ENCODE results near the gene SOX10. TPM values are rescaled to one million over a fixed set of nuclear protein-coding genes. Genes with fewer than 3 reads are reported as not detected.

SOX10 gene
- total RNA-seq, 4 donors from 2014 or later, result 0.17 to 0.62 (median 0.59) TPM; not detected in 1

GRCh38 chr22:37990301-37990700 is 5.9 kb upstream of the SOX10 start:
- intact Hi-C loops (cut with DNase I; ENCODE audit: low total_unique reads), result no loop called here
- Histone ChIP-seq H3K27ac (no peak overlapping the region), H3K27me3 (no peaks in the 10 kb centered on the region), H3K9me3 (no peaks in the 10 kb centered on the region), H3K4me1 (no peaks in the 10 kb centered on the region), H3K4me3 (no peak overlapping the region), H3K36me3 (no peaks in the 10 kb centered on the region)
- TF ChIP-seq POLR2A (IDR thresholded peaks at IDR 0.05), result no peak
- in situ Hi-C loops (cut with MboI; ENCODE audit: low sequenced_read_pairs in 4 of 4), result no loop called here
- DNase-seq (no peak), ATAC-seq (no peak)

GRCh38 chr22:37989146-37990045 is 5.0 kb upstream of the SOX10 start:
- intact Hi-C loops (cut with DNase I; ENCODE audit: low total_unique reads), result no loop called here
- TF ChIP-seq CTCF (IDR thresholded peaks at IDR 0.05 in 4 of 5, conservative IDR thresholded peaks at IDR 0.05 in 1 of 5), result no peak
- TF ChIP-seq POLR2A (IDR thresholded peaks at IDR 0.05), result no peak
- Histone ChIP-seq H3K27me3 (no peaks in the 10 kb centered on the region), H3K4me3 (no peak overlapping the region), H3K4me1 (no peaks in the 10 kb centered on the region), H3K9me3 (no peaks in the 10 kb centered on the region), H3K36me3 (no peaks in the 10 kb centered on the region), H3K27ac (no peak overlapping the region)
- DNase-seq (no peak), ATAC-seq (no peak)
- in situ Hi-C loops (cut with MboI; ENCODE audit: low sequenced_read_pairs in 4 of 4), result no loop called here

- no peak overlapping the region for H3K27ac ChIP-seq
- in situ Hi-C loops (cut with MboI; ENCODE audit: low sequenced_read_pairs in 4 of 4), result no loop called here
- H3K9me3 ChIP-seq, result no peaks in the 10 kb centered on the region
- no peak for TF ChIP-seq POLR2A (IDR thresholded peaks at IDR 0.05)
- no peak for TF ChIP-seq CTCF (IDR thresholded peaks at IDR 0.05 in 4 of 5, conservative IDR thresholded peaks at IDR 0.05 in 1 of 5)
- DNase-seq, result no peak
- ATAC-seq, result no peak
- no peak overlapping the region for H3K4me3 ChIP-seq
- intact Hi-C loops (cut with DNase I; ENCODE audit: low total_unique reads), result no loop called here
- no peaks in the 10 kb centered on the region for H3K36me3 ChIP-seq
- peaks cover 0 to 7% of the 10 kb centered on the region in 2 donors for H3K4me1 ChIP-seq
- H3K27me3 ChIP-seq, result no peaks in the 10 kb centered on the region
These were observed 2.0 kb upstream of the SOX10 start for GRCh38 chr22:37986371-37986770.

- Histone ChIP-seq H3K27me3 (no peaks in the 10 kb centered on the region), H3K9me3 (no peaks in the 10 kb centered on the region), H3K27ac (no peak overlapping the region), H3K4me1 (peaks cover 2 to 12% of the 10 kb centered on the region in 2 donors), H3K4me3 (no peak overlapping the region), H3K36me3 (no peaks in the 10 kb centered on the region)
- DNase-seq (no peak), ATAC-seq (no peak)
- in situ Hi-C loops (cut with MboI; ENCODE audit: low sequenced_read_pairs in 4 of 4) (no loop called here), intact Hi-C loops (cut with DNase I; ENCODE audit: low total_unique reads) (no loop called here)
- TF ChIP-seq CTCF (IDR thresholded peaks at IDR 0.05 in 4 of 5, conservative IDR thresholded peaks at IDR 0.05 in 1 of 5), result no peak
- no peak for TF ChIP-seq POLR2A (IDR thresholded peaks at IDR 0.05)
These were observed 1.5 kb upstream of the SOX10 start for GRCh38 chr22:37985751-37986281.

- no peak for TF ChIP-seq POLR2A (IDR thresholded peaks at IDR 0.05)
- no peak for TF ChIP-seq CTCF (IDR thresholded peaks at IDR 0.05 in 4 of 5, conservative IDR thresholded peaks at IDR 0.05 in 1 of 5)
- Histone ChIP-seq H3K27me3 (no peaks in the 10 kb centered on the region), H3K9me3 (no peaks in the 10 kb centered on the region), H3K4me3 (no peak overlapping the region), H3K4me1 (peaks cover 3 to 12% of the 10 kb centered on the region in 2 donors), H3K27ac (no peak overlapping the region), H3K36me3 (no peaks in the 10 kb centered on the region)
- intact Hi-C loops (cut with DNase I; ENCODE audit: low total_unique reads) (no loop called here), in situ Hi-C loops (cut with MboI; ENCODE audit: low sequenced_read_pairs in 4 of 4) (no loop called here)
- ATAC-seq (no peak), DNase-seq (no peak)
These were observed 763 bp upstream of the SOX10 start for GRCh38 chr22:37985050-37985585.
